Measurements from ENCODE around the gene TMEM63C.

DNA sequence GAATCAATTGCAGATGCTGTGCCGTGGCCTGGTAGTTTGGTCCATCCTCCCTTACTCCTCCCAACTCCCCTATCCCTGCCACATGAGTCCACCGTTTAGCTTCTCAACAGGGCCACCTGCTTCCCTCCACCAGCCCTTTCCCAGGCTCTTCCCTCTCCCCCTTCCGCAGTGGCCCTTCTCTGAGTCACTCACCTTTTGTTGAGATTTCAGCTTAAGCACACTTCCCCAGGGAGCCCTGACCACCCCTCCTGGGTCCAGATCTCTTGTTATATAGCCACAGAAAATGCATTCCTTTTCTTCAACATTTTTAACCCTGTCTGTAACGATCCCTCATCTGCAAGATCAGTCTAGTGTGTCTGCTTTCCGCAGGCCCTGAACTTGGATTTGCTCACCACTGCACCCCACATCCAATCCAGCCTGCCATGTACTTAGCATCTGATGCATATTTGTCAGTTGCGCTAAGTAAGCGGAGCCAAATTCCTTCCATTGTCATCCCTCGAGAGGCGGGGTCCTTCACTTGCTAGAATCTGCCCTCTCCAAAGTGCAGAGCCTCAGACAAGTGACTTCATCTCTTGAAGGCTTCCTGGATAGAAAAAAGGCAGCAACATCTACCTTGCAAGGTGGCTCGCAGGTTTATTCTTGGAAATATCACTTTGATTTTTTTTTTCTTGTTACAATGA, 41.1 kb downstream of the TMEM63C start:
- TF ChIP-seq CTCF (optimal IDR thresholded peaks at IDR 0.05 in 1 of 3, IDR thresholded peaks at IDR 0.05 in 1 of 3, conservative IDR thresholded peaks at IDR 0.05 in 1 of 3; ENCODE audit: extremely low read depth in 1 of 3, insufficient read depth in 2 of 3, low read length in 3 of 3), result no peak
- TF ChIP-seq EZH2 (IDR thresholded peaks at IDR 0.05; ENCODE audit: low read length), result no peak
